Activated T-helper 1 cell treated with anti-CD3 and anti-CD28 coated beads, Interleukin-12 subunit alpha, Interleukin-12 subunit beta, Interleukin-2, Interleukin-4 antibody, amounts not matched to agents 30 ng/mL and 10 ng/mL and 1 ng/mL, durations not matched to agents 14 hours and 24 hours and 36 hours (primary cell): ENCODE measurements around the gene FRMD5. TPM values are rescaled to one million over a fixed set of nuclear protein-coding genes. Genes with fewer than 3 reads are reported as not detected.

ENCODE experiments used
- DNase-seq: peaks from one replicate; pipeline ENCODE4 v3.0.0; 2021; ENCODE audit warnings: low spot score
- H3K27ac Mint-ChIP-seq: one replicate; pipeline ENCODE4 v1.8.0; 2021; ENCODE audit warnings: mild to moderate bottlenecking, mixed read lengths
- H3K27me3 Mint-ChIP-seq: one replicate; pipeline ENCODE4 v1.8.0; 2022; ENCODE audit warnings: mild to moderate bottlenecking, moderate library complexity, mixed read lengths; ENCODE audit not compliant: insufficient read depth
- H3K36me3 Mint-ChIP-seq: one replicate; pipeline ENCODE4 v1.8.0; 2021; ENCODE audit warnings: low read depth, mixed read lengths
- H3K4me1 Mint-ChIP-seq: one replicate; pipeline ENCODE4 v1.8.0; 2021; ENCODE audit warnings: low read depth, mixed read lengths
- H3K4me3 Mint-ChIP-seq: one replicate; pipeline ENCODE4 v1.8.0; 2021; ENCODE audit warnings: mild to moderate bottlenecking, moderate library complexity, mixed read lengths
- H3K9me3 Mint-ChIP-seq: one replicate; pipeline ENCODE4 v1.8.0; 2021; ENCODE audit warnings: mixed read lengths
- intact Hi-C: fragments of 100-400 bp; cut with micrococcal nuclease; formaldehyde crosslinking; loops from one replicate; pipeline ENCODE4 v1.15.1; 2024
- total RNA-seq: library from RNA; stranded (reverse); gene quantifications from 2 replicates; pipeline ENCODE4 v1.2.3, GENCODE V29; 2022

Gene FRMD5
- total RNA-seq, 1 donor from 2014 or later, result not detected

DNA sequence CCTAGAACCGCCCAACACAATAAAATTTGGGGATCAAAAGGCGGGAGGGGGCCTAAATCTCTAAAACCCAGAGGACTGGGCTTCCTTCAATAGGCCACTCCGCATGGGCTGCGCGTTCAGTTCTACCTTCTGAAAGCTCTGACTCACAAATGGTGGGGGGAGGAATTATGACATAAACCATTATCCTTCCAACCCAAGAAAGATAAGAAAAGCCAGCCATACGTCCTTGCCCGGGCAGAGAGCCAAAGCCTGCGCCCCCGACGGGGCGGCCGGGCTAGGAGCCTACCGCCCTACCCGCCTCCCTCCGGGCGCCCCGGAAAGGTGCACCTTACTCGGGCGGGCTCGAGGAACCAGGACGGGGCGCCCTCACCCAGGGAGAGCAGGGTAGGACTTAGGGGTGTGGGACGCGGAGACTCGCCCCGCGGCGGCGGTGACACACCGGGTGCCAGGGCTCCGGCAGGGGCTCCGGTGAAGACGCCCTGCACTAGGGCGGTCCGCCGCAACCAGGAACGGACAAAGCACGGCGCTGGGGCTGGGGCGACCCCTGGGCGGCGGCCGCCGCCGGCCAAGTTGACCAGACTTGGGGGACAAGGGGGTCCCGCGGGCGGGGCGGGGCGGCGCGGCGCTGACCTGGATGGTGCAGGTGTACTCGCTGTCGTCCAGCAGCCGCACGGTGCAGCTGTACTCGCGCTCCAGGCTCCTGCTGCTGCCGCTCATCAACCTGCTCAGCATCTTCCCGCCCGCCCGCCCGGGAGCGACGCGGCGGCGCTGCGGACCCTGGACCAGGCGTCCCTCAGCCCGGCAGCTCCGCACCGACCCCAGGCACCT, 534 bp downstream of the FRMD5 start:
- Mint-ChIP-seq H3K27ac (no peak overlapping the region), H3K4me3 (peak overlapping the region; percentile 86), H3K9me3 (no peaks in the 10 kb centered on the region), H3K4me1 (peaks cover 20% of the 10 kb centered on the region), H3K27me3 (peaks cover 59% of the 10 kb centered on the region), H3K36me3 (no peaks in the 10 kb centered on the region)
- DNase-seq, result peak; percentile 6
- intact Hi-C loops, result loop anchor here (1.0 to 2.0 kb wide), 2 partner anchors 115 to 232 kb away; partner anchors contain the start of gene CTDSPL2

DNA sequence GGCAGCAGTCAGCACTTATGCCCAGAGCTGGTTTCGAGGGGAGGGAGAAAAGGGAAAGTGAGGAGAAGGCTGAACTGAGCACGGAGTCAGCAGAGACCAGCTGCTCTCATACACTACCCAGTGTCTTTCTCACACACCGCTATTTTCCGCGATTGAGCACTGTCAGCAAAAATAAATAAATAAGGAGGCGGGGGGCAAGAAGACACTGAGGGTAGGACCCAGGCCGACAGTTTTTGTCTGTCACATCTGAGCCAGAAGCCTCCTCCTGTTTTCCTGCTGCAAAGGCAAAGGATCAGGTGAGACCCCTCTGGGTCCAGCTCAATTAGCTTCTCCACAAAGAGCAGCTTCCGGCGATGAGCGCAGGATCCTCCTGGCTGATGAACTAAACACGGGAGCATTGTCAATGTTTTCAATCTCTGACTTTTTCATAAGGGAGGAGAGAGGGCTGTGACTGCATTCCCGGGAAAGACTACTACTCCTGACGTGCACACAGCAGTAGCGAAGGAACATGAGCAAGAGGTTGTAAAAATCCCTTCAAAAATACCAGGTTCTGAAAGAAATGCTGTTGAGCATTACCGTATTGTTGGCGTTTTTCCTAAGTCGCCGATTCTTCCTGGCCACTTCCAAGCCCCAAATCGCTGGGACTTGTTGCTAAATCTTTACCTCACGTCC, 1.3 kb downstream of the FRMD5 start:
- intact Hi-C loops, result loop anchor here (2.0 kb wide), 1 partner anchor 233 kb away; the partner anchor contains the start of gene CTDSPL2

DNA sequence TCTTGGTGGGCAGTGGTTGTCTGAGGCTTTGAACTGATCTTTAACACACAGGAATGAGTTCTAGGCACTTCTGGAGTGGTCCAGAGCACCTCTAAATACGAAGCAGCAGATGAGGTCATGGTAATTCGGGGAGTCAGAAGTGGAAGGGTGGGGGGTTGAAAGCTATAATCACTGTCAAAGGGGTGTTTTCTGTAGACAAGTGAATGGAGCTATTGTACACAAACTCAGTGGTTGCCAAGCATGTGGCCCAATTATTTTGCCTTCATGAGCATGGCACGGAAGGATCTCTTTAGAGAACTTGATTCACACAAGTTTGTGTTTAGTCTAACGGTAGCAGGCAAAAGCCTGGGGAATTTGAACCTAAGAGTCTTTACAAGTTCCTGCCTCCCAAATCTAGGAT, 6.3 kb downstream of the FRMD5 start:
- H3K36me3 Mint-ChIP-seq, result no peaks in the 10 kb centered on the region
- no peak overlapping the region for H3K27ac Mint-ChIP-seq
- no peak overlapping the region for H3K4me3 Mint-ChIP-seq
- no peaks in the 10 kb centered on the region for H3K9me3 Mint-ChIP-seq
- intact Hi-C loops, result no loop called here
- no peak for DNase-seq
- peaks cover 6% of the 10 kb centered on the region for H3K4me1 Mint-ChIP-seq
- H3K27me3 Mint-ChIP-seq, result peaks cover 31% of the 10 kb centered on the region

More for the DNA sequence above, 1.3 kb downstream of the FRMD5 start:
- H3K27ac Mint-ChIP-seq, result no peak overlapping the region
- peak overlapping the region; percentile 69 for H3K4me3 Mint-ChIP-seq
- no peaks in the 10 kb centered on the region for H3K36me3 Mint-ChIP-seq
- H3K4me1 Mint-ChIP-seq, result peaks cover 20% of the 10 kb centered on the region
- H3K27me3 Mint-ChIP-seq, result peaks cover 59% of the 10 kb centered on the region
- no peaks in the 10 kb centered on the region for H3K9me3 Mint-ChIP-seq
- no peak for DNase-seq

GRCh38 chr15:44186705-44187104, 8.4 kb downstream of the FRMD5 start:
- intact Hi-C loops, result no loop called here

DNA sequence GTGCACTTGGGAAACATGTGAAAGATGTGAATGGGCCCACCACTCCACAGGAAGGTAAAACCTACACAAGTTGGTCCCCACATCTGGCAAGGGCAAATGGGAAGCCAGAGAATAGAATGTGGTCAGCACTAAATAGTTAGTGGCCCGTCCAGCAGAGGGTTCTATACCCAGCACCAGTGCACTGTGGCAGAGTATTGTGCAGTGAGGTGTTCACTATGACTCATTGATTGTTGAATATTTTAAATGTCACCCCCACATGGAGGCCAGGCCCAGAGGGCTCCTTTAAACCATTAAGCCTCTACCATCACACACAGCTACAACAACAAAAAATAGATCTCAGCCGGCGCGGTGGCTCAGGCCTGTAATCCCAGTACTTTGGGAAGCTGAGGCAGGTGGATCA, 11.7 kb downstream of the FRMD5 start:
- H3K4me1 Mint-ChIP-seq, result no peaks in the 10 kb centered on the region
- intact Hi-C loops, result no loop called here
- H3K9me3 Mint-ChIP-seq, result no peaks in the 10 kb centered on the region
- no peak overlapping the region for H3K4me3 Mint-ChIP-seq
- no peaks in the 10 kb centered on the region for H3K36me3 Mint-ChIP-seq
- H3K27me3 Mint-ChIP-seq, result peaks cover 9% of the 10 kb centered on the region
- DNase-seq, result no peak
- H3K27ac Mint-ChIP-seq, result no peak overlapping the region

More at GRCh38 chr15:44186705-44187104, 8.4 kb downstream of the FRMD5 start:
- Mint-ChIP-seq H3K9me3 (no peaks in the 10 kb centered on the region), H3K4me3 (no peak overlapping the region), H3K4me1 (no peaks in the 10 kb centered on the region), H3K27me3 (peaks cover 13% of the 10 kb centered on the region), H3K27ac (no peak overlapping the region), H3K36me3 (no peaks in the 10 kb centered on the region)
- no peak for DNase-seq

- Mint-ChIP-seq H3K9me3 (no peaks in the 10 kb centered on the region), H3K4me1 (no peaks in the 10 kb centered on the region), H3K27me3 (peaks cover 16% of the 10 kb centered on the region), H3K27ac (no peak overlapping the region), H3K4me3 (no peak overlapping the region), H3K36me3 (no peaks in the 10 kb centered on the region)
- DNase-seq, result no peak
- intact Hi-C loops, result no loop called here
Observed at GRCh38 chr15:44181410-44181809, 13.7 kb downstream of the FRMD5 start.

DNA sequence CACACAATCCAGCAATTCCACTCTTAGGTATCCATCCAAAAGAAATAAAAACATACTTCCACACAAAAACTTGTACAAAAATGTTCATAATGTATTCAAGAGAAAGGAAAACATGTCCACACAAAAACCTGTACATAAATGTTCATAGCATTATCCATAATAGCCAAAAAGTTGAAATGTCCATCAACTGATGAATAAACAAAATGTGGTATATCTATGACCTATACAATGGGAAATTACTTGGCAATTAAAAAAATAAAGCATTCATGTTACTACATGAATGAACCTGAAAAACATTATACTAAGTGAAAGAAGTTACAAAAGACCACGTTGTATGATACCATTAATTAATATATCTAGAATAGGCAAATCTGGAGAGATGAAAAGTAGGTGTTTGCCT, 17.9 kb downstream of the FRMD5 start:
- intact Hi-C loops, result no loop called here
- Mint-ChIP-seq H3K36me3 (no peaks in the 10 kb centered on the region), H3K4me1 (no peaks in the 10 kb centered on the region), H3K27me3 (peaks cover 26% of the 10 kb centered on the region), H3K9me3 (no peaks in the 10 kb centered on the region), H3K27ac (no peak overlapping the region), H3K4me3 (no peak overlapping the region)
- no peak for DNase-seq

DNA sequence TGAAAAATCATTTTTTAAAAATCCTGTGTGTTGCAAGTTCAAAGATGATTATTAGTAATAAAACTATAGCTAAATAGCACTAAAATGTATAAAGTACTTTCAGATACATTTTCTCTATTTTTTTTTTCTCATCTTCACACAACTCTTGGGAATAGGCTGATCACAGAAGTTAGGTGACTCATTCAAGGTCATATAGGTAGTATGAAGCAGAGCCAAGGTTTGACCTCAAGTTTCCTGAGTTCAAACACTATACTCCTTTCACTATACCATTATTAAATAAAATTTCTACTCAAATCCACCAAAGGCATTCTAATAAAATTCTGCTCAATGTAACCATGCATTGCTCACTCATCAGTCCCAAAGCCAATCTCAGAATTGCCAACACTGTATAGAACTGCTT, 21.3 kb downstream of the FRMD5 start:
- H3K4me3 Mint-ChIP-seq, result no peak overlapping the region

GRCh38 chr15:44163370-44163769, 31.7 kb downstream of the FRMD5 start:
- intact Hi-C loops, result no loop called here
- H3K27me3 Mint-ChIP-seq, result peaks cover 14% of the 10 kb centered on the region
- H3K27ac Mint-ChIP-seq, result no peak overlapping the region
- DNase-seq, result no peak
- no peak overlapping the region for H3K4me3 Mint-ChIP-seq
- no peaks in the 10 kb centered on the region for H3K36me3 Mint-ChIP-seq
- no peaks in the 10 kb centered on the region for H3K4me1 Mint-ChIP-seq
- H3K9me3 Mint-ChIP-seq, result no peaks in the 10 kb centered on the region

More for the DNA sequence above, 21.3 kb downstream of the FRMD5 start:
- no peak for DNase-seq
- no peaks in the 10 kb centered on the region for H3K4me1 Mint-ChIP-seq
- H3K9me3 Mint-ChIP-seq, result no peaks in the 10 kb centered on the region
- peaks cover 27% of the 10 kb centered on the region for H3K27me3 Mint-ChIP-seq
- intact Hi-C loops, result no loop called here
- H3K27ac Mint-ChIP-seq, result no peak overlapping the region
- H3K36me3 Mint-ChIP-seq, result no peaks in the 10 kb centered on the region

DNA sequence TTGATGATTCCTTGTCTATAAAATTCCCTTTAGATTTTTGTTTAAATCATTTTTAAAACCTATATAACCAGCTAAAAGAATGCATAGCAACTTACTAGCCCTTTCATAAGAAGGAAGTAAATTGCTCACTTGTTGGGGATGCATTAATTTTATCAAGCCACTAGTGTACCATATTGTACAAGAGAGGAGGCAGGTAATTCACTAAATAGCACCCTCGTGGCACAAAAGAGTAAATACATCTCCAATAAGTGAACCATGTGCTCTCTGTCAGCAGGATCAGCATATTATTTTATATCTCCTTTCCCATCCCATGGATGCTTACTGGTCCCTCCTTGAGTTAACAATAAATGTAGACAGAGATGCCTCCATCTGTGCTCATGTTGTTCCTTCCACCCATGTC, 34.3 kb downstream of the FRMD5 start:
- Mint-ChIP-seq H3K4me1 (no peaks in the 10 kb centered on the region), H3K27me3 (peaks cover 20% of the 10 kb centered on the region), H3K4me3 (no peak overlapping the region), H3K36me3 (no peaks in the 10 kb centered on the region), H3K27ac (no peak overlapping the region), H3K9me3 (no peaks in the 10 kb centered on the region)
- DNase-seq, result no peak
- intact Hi-C loops, result no loop called here

DNA sequence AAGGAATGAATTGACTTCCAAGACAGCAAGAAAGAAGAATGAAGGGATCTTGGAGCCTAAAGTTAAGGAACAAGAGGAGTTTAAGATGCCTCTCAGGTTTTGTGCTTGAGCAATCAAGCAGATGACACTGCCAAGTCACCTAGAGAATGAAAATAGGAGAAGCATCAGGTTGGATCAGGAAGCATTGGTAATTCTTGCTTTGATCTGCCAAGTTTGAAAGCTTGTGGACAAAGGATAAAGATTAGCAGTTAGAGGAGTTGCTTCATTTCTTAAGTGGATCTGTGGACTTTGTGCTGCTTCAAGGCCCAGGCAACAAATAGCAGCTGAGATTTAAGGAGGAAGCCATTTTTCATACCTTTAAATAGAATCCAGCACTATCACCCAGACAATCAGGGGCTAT, 35.6 kb downstream of the FRMD5 start:
- Mint-ChIP-seq H3K27ac (no peak overlapping the region), H3K4me1 (no peaks in the 10 kb centered on the region), H3K4me3 (no peak overlapping the region), H3K36me3 (no peaks in the 10 kb centered on the region), H3K9me3 (no peaks in the 10 kb centered on the region), H3K27me3 (peaks cover 18% of the 10 kb centered on the region)
- no peak for DNase-seq
- intact Hi-C loops, result no loop called here

DNA sequence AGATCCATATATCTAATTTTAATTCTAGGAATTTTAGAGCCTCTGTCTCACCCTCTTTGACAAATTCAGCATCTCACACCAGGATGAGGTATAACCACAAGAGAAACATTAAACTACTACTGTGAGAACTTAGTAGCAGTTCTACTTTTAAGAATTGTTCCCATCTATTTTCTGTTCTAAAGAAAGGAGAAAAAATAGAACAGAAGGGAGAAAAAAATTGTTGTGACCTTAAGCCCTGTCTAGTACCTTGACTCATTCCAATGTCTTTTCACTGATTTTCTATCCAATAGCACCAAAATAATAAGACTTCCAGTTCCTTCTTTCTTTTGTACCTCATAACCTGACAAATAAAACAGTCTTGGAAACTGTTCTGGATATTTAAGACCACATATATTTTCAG, 37.0 kb downstream of the FRMD5 start:
- no peaks in the 10 kb centered on the region for H3K4me1 Mint-ChIP-seq
- no peak overlapping the region for H3K27ac Mint-ChIP-seq
- H3K9me3 Mint-ChIP-seq, result no peaks in the 10 kb centered on the region
- no peaks in the 10 kb centered on the region for H3K36me3 Mint-ChIP-seq
- H3K4me3 Mint-ChIP-seq, result no peak overlapping the region
- intact Hi-C loops, result no loop called here
- DNase-seq, result no peak
- peaks cover 11% of the 10 kb centered on the region for H3K27me3 Mint-ChIP-seq

DNA sequence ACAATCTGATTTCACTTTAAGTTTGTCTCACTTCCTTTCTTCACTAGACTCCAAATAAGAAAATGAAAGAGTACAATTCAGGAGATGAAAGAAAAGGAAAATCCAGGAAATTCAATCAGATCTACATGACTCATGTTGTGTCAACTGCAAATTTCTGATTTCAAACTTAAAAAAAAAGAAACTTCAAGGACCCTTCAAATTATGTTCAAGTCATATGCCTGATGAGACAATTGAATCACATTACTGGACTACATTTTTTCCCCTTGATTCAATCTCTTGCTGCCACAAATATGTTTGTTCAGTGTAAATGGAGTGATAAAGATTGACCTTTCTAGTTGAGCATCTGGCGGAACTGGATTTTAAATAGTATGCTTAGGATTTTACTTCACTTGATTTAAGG, 37.4 kb downstream of the FRMD5 start:
- Mint-ChIP-seq H3K9me3 (no peaks in the 10 kb centered on the region), H3K27ac (no peak overlapping the region), H3K36me3 (no peaks in the 10 kb centered on the region), H3K4me1 (no peaks in the 10 kb centered on the region), H3K4me3 (no peak overlapping the region), H3K27me3 (peaks cover 11% of the 10 kb centered on the region)
- intact Hi-C loops, result no loop called here
- DNase-seq, result no peak
